B cell (primary cell): ENCODE data around the gene PLRG1.

ENCODE experiments used
- EZH2 ChIP-seq: IDR thresholded peaks from 2 replicates; pipeline ENCODE4 v1.6.1; 2012; ENCODE audit warnings: borderline replicate concordance, low read depth, mild to moderate bottlenecking, moderate library complexity, low read length; ENCODE audit not compliant: insufficient read depth, poor library complexity, severe bottlenecking
- TF ChIP-seq, protein P1 (sequence below): fragments of 200-600 bp; IDR thresholded peaks from one replicate; pipeline ENCODE4 v1.8.0; 2022; ENCODE audit warnings: antibody characterized with exemption, mild to moderate bottlenecking

GRCh38 chr4:154485127-154485773, 65.0 kb downstream of the PLRG1 start:
- TF ChIP-seq, protein P1, sequence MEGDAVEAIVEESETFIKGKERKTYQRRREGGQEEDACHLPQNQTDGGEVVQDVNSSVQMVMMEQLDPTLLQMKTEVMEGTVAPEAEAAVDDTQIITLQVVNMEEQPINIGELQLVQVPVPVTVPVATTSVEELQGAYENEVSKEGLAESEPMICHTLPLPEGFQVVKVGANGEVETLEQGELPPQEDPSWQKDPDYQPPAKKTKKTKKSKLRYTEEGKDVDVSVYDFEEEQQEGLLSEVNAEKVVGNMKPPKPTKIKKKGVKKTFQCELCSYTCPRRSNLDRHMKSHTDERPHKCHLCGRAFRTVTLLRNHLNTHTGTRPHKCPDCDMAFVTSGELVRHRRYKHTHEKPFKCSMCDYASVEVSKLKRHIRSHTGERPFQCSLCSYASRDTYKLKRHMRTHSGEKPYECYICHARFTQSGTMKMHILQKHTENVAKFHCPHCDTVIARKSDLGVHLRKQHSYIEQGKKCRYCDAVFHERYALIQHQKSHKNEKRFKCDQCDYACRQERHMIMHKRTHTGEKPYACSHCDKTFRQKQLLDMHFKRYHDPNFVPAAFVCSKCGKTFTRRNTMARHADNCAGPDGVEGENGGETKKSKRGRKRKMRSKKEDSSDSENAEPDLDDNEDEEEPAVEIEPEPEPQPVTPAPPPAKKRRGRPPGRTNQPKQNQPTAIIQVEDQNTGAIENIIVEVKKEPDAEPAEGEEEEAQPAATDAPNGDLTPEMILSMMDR = no peak
- no peak for TF ChIP-seq EZH2
